IPS-11a (cell line): Measurements from ENCODE around the gene PKN2.

Experiments used
- H3K4me3 ChIP-seq: one replicate; pipeline ENCODE4 v1.5.1; 2013; ENCODE audit warnings: low read depth, low read length, control low read depth

PKN2 gene

GRCh38 chr1:88731475-88732269, 47.6 kb downstream of the PKN2 start:
- no peak overlapping the region for H3K4me3 ChIP-seq

- no peak overlapping the region for H3K4me3 ChIP-seq
Measured at GRCh38 chr1:88735382-88735781, 51.3 kb downstream of the PKN2 start.

GRCh38 chr1:88735909-88736308, 51.8 kb downstream of the PKN2 start:
- H3K4me3 ChIP-seq: no peak overlapping the region

DNA sequence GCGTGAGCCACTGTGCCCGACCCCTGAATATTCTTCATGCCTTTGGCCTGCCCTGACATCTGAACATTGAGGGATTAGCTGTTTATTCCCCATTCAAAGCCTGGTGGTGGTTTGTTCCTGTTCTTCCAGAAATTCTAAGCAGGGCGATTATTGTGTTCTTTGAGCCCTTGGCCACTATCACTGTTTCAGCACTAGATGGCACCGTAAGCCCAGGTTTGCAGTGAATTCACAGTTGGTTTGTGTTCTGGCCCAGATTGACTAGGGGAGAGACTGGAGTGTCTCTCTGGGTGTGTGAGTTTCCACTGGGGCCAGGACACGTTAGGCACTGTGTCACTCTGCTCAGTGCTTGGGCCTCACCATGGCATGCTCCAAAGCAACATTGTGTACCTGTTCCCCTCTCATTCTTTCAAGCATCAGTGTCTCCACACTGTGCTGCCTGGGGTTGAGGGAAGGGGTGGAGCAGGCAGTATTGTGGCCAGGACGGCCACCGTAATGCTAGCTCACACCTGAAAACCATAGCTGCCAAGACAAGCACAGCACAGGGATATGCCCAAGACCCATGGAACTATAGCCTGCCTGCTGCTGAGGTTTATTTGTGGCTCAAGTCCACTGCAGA, 52.7 kb downstream of the PKN2 start:
- no peak overlapping the region for H3K4me3 ChIP-seq

DNA sequence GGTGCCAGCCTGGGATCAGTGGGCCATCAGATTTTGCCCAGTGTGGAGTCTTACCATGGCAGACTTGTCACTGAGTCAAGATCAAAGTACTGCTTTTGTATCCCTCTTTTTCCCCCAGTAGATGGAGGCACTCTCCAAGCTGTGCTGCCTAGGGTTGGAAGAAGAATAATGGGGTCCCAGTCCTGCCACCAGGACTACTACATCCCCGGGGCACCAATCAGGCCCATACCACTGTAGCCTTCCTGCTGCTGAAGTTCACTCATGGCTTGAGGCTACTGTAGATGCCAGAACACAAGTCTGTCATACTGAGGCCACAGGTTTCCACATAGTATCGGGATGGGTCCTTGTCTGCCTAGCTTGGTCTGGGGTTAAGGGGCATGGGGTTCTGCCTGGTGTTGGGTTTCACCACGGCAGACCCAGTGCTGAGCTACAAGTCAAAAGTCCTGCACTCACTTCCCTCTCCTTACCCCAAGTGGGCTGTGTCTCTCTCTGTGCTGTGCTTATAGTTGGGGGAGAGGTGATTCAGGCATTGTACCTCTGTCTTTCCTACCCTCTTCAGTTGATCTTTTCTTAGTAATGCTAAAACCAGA, 53.4 kb downstream of the PKN2 start:
- no peak overlapping the region for H3K4me3 ChIP-seq

GRCh38 chr1:88740784-88741183, 56.7 kb downstream of the PKN2 start:
- no peak overlapping the region for H3K4me3 ChIP-seq

DNA sequence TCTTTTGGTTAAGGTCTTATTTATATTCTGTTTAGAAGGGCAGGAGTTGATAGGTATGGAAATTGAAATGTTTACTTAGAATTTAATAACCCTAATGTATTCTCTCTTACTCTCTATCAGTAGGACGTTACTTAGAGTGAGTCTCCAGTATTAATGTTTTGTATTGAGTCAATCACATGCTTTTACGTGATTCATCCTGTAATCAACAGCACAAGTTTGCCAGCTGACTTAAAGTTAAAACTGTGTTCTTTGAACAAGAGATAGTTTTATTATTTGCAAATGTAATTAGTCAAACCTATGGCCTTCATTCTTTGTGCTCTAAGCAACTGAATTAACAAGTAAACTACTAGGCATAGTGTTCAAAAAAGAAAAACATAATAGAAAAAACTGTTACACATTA, 57.3 kb downstream of the PKN2 start:
- no peak overlapping the region for H3K4me3 ChIP-seq

- no peak overlapping the region for H3K4me3 ChIP-seq
Measured at GRCh38 chr1:88742531-88742930, 58.5 kb downstream of the PKN2 start.

GRCh38 chr1:88744142-88744541, 60.1 kb downstream of the PKN2 start:
- no peak overlapping the region for H3K4me3 ChIP-seq

GRCh38 chr1:88746916-88747315, 62.8 kb downstream of the PKN2 start:
- no peak overlapping the region for H3K4me3 ChIP-seq

GRCh38 chr1:88751714-88752113, 67.6 kb downstream of the PKN2 start:
- H3K4me3 ChIP-seq: no peak overlapping the region

DNA sequence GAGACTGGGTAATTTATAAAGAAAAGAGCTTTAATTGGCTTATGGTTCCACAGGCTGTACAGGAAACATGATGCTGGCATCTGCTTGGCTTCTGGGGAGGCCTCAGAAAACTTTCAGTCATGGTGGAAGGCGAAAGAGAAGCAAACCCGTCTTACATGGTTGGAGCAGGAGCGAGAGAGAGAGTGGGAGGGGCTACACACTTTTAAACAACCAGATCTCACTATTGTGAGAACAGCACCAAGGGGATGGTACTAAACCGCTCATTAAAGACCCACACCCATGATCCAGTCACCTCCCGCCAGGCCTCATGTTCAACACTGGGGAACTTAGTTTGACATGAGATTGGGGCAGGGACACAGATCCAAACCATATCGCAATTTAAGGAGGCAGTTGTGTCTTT, 69.4 kb downstream of the PKN2 start:
- H3K4me3 ChIP-seq: no peak overlapping the region

- no peak overlapping the region for H3K4me3 ChIP-seq
Measured at GRCh38 chr1:88763649-88764406, 79.8 kb downstream of the PKN2 start.

- no peak overlapping the region for H3K4me3 ChIP-seq
Measured at GRCh38 chr1:88768187-88768586, 84.1 kb downstream of the PKN2 start.

GRCh38 chr1:88768816-88769215, 84.7 kb downstream of the PKN2 start:
- no peak overlapping the region for H3K4me3 ChIP-seq

DNA sequence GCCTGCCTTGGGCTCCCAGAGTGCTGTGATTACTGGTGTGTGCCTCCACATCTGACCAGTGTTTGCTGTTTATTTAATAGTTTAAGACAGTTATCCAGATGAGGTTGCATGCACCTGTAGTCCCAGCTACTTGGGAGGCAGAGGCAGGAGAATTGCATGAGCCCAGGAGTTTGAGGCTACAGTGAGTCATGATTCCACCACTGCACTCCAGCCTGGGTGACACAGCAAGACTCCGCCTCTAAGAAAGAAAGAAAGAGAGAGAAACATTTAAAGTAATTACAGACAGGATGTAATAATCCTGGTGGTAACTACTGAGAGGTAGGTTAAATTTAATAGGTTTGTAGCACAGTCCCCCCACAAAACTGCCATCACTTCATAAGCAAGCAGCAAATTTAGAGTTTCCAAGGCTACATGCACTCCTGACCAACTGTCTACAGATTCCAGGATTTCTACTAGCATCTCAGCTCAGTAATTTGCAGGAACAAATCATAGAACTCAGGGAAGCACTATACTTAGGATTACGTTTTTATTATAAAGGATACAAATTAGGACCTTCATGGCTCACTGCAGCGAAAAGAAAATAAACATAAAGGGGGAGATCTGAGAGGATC, 89.6 kb downstream of the PKN2 start:
- H3K4me3 ChIP-seq: no peak overlapping the region

DNA sequence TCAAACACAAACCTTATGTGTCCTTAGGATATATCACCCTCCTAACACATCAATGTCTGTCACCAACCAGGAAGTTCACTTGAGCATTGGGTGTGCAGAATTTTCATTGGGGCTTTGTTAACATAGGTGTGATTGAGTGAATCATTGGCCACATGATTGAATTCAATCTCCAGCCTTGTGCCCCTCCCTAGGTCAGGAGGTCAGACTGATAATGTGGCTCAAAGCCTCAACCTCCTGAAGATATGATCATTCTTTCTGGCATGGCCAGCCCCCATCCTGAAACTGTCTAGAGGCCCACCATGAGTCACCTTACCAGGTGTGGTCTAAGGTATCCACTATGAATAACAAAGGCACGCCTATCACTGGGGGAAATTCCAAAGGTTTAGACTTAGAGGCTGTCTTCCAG, 90.1 kb downstream of the PKN2 start:
- no peak overlapping the region for H3K4me3 ChIP-seq

GRCh38 chr1:88777604-88778149, 93.6 kb downstream of the PKN2 start:
- no peak overlapping the region for H3K4me3 ChIP-seq

DNA sequence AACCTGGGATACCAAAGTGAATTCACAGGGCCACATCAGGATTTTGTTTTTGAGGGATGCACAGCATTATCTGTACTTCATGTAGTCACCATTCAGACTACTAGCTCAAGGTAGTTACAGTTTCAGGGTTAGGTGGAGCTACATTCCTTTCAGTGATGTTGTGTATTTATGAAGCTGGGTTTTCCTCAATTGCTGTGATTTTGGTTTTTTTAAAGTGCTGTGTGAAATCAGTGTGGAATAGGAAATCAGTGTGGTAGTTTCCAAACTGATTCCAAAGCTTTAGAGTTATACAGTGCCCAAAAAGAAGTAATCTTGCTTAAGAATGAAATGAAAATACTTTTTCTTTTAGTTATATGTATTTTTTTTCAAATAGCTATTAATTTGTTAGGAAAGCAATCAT, 95.8 kb downstream of the PKN2 start:
- H3K4me3 ChIP-seq: no peak overlapping the region

DNA sequence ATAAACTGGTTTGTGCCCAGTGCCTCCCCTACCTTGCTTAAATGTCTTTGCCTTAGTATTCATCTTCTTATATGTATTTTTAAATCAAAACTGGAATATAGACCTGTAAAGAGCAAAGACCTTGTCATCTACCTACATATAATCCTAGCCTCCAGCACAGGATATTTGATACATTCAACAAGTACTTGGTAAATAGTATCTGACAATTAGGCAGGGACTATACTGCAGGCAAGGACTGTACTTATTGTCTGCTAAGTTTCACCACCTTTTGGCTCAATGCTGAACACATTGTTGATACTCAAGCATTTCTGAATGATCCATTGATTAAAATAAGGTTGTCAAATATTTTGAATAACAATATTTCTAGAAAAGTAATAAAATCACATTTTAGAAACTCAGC, 96.4 kb downstream of the PKN2 start:
- H3K4me3 ChIP-seq: no peak overlapping the region

GRCh38 chr1:88783145-88783544, 99.1 kb downstream of the PKN2 start:
- no peak overlapping the region for H3K4me3 ChIP-seq
